IMR-90 (cell line): ENCODE data around the gene TFEB. TPM values are rescaled to one million over a fixed set of nuclear protein-coding genes. Genes with fewer than 3 reads are reported as not detected.

Experiments used
- ATAC-seq: fragments of 200-7000 bp; cut with Tn5 transposase; 2 replicates; pipeline ENCODE4 v1.9.1; 2020; ENCODE audit warnings: low read depth, mild to moderate bottlenecking, moderate library complexity
- BruUV-seq: library from RNA; stranded (reverse); fragments of 400-500 nt; replicated peaks from 2 replicates; lab custom pipeline; 2021; lab: Mats Ljungman, UMichigan
- CTCF ChIA-PET: fragments of 300-600 bp; formaldehyde crosslinking; extraction: SDS; loops from one replicate; lab custom pipeline; 2021; ENCODE audit warnings: antibody characterized with exemption; lab: Yijun Ruan, JAX
- POLR2A ChIA-PET: fragments of 300-600 bp; sonication (Branson Sonifier 250); formaldehyde crosslinking; loops from one replicate; lab custom pipeline; 2022; ENCODE audit warnings: antibody characterized with exemption; ENCODE audit not compliant: unreplicated experiment; lab: Charles Lee
- DNase-seq: peaks from one replicate; pipeline ENCODE4 v3.0.0; 2013
- H2AFZ ChIP-seq: replicated peaks from 2 replicates; pipeline ENCODE3; 2013; ENCODE audit warnings: low read length, mild to moderate bottlenecking; ENCODE audit not compliant: poor library complexity
- H2AK5ac ChIP-seq: 2 replicates; pipeline ENCODE4 v1.6.1; 2013; ENCODE audit warnings: low read depth, low read length, inconsistent platforms
- H2AK9ac ChIP-seq: replicated peaks from 2 replicates; pipeline ENCODE3; 2013; ENCODE audit warnings: mild to moderate bottlenecking, low read depth, low read length, moderate library complexity; ENCODE audit not compliant: poor library complexity
- H2BK120ac ChIP-seq: 2 replicates; pipeline ENCODE4 v1.6.1; 2013; ENCODE audit warnings: low read depth, low read length, inconsistent platforms
- H2BK15ac ChIP-seq: 3 replicates; pipeline ENCODE4 v1.6.1; 2013; ENCODE audit warnings: low read depth, low read length, inconsistent platforms
- H2BK20ac ChIP-seq: 2 replicates; pipeline ENCODE4 v1.6.1; 2013; ENCODE audit warnings: low read depth, mild to moderate bottlenecking, inconsistent platforms, low read length, moderate library complexity
- H2BK5ac ChIP-seq: 2 replicates; pipeline ENCODE4 v1.6.1; 2013; ENCODE audit warnings: mild to moderate bottlenecking, low read depth, low read length, inconsistent platforms; ENCODE audit not compliant: poor library complexity, severe bottlenecking
- H3K14ac ChIP-seq: replicated peaks from 2 replicates; pipeline ENCODE4 v1.6.1; 2013; ENCODE audit warnings: low read depth, low read length, inconsistent platforms
- H3K18ac ChIP-seq: 2 replicates; pipeline ENCODE4 v1.6.1; 2013; ENCODE audit warnings: low read depth, low read length, control low read depth
- H3K23ac ChIP-seq: 2 replicates; pipeline ENCODE4 v1.6.1; 2013; ENCODE audit warnings: low read depth, low read length, inconsistent platforms
- H3K27ac ChIP-seq: 2 replicates; pipeline ENCODE4 v1.5.1; 2013; ENCODE audit warnings: mild to moderate bottlenecking, control low read depth, low read length; ENCODE audit not compliant: insufficient read depth
- H3K27me3 ChIP-seq: 2 replicates; pipeline ENCODE4 v1.6.1; 2013; ENCODE audit warnings: low read length; ENCODE audit not compliant: control insufficient read depth, insufficient read depth
- H3K36me3 ChIP-seq: 2 replicates; pipeline ENCODE4 v1.6.1; 2013; ENCODE audit warnings: low read length, mixed read lengths; ENCODE audit not compliant: control insufficient read depth, insufficient read depth
- H3K4ac ChIP-seq: 2 replicates; pipeline ENCODE4 v1.6.1; 2013; ENCODE audit warnings: low read depth, low read length, inconsistent platforms
- H3K4me1 ChIP-seq: 2 replicates; pipeline ENCODE4 v1.6.1; 2013; ENCODE audit warnings: low read length, mixed read lengths; ENCODE audit not compliant: control insufficient read depth, insufficient read depth
- H3K4me2 ChIP-seq: 2 replicates; pipeline ENCODE4 v1.6.1; 2013; ENCODE audit warnings: low read depth, mild to moderate bottlenecking, control low read depth, low read length, moderate library complexity
- H3K4me3 ChIP-seq: 2 replicates; pipeline ENCODE4 v1.5.1; 2013; ENCODE audit warnings: low read depth, mild to moderate bottlenecking, control low read depth, low read length, moderate library complexity; ENCODE audit not compliant: insufficient read depth
- H3K56ac ChIP-seq: 2 replicates; pipeline ENCODE4 v1.6.1; 2013; ENCODE audit warnings: low read length, inconsistent platforms; ENCODE audit not compliant: insufficient read depth; ENCODE audit errors: extremely low read depth
- H3K79me1 ChIP-seq, 2 experiments: 2 replicates each; pipeline ENCODE4 v1.6.1; 2013; ENCODE audit warnings: low read length in 2 of 2, inconsistent platforms in 1 of 2, low read depth in 1 of 2
- H3K9ac ChIP-seq: 2 replicates; pipeline ENCODE4 v1.6.1; 2013; ENCODE audit warnings: low read depth, low read length, control low read depth
- H3K9me1 ChIP-seq: 2 replicates; pipeline ENCODE4 v1.6.1; 2013; ENCODE audit warnings: low read length, inconsistent platforms; ENCODE audit not compliant: insufficient read depth
- H3K9me3 ChIP-seq: 2 replicates; pipeline ENCODE4 v1.6.1; 2013; ENCODE audit warnings: low read length; ENCODE audit not compliant: control insufficient read depth, insufficient read depth
- H4K20me1 ChIP-seq: 2 replicates; pipeline ENCODE4 v1.6.1; 2013; ENCODE audit warnings: low read length, inconsistent platforms; ENCODE audit not compliant: insufficient read depth
- H4K5ac ChIP-seq: 2 replicates; pipeline ENCODE4 v1.6.1; 2013; ENCODE audit warnings: mild to moderate bottlenecking, low read depth, low read length, control low read depth
- H4K8ac ChIP-seq, 2 experiments: 2 replicates each; pipeline ENCODE4 v1.6.1; 2013; ENCODE audit warnings: low read depth in 2 of 2, low read length in 2 of 2, control low read depth in 1 of 2, inconsistent platforms in 1 of 2
- H4K91ac ChIP-seq: 2 replicates; pipeline ENCODE4 v1.6.1; 2013; ENCODE audit warnings: low read depth, low read length, inconsistent platforms; ENCODE audit not compliant: insufficient read depth
- BHLHE40 ChIP-seq: fragments of 150-350 bp; IDR thresholded peaks from 2 replicates; pipeline ENCODE4 v1.6.1; 2016; ENCODE audit warnings: mild to moderate bottlenecking, low read depth, low read length
- CEBPB ChIP-seq: IDR thresholded peaks from 2 replicates; pipeline ENCODE4 v1.6.1; 2012; ENCODE audit warnings: low read depth, low read length, improper control_type of control experiment
- CHD1 ChIP-seq: IDR thresholded peaks from 2 replicates; pipeline ENCODE4 v1.6.1; 2012; ENCODE audit warnings: low read depth, low read length, improper control_type of control experiment
- CTCF ChIP-seq: conservative IDR thresholded peaks from 2 replicates; pipeline ENCODE4 v1.5.1; 2012; ENCODE audit warnings: mild to moderate bottlenecking, low read depth, low read length, improper control_type of control experiment
- FOS ChIP-seq: fragments of 150-350 bp; IDR thresholded peaks from 2 replicates; pipeline ENCODE4 v1.6.1; 2016; ENCODE audit warnings: low read depth, low read length
- MAFK ChIP-seq: IDR thresholded peaks from 2 replicates; pipeline ENCODE4 v1.6.1; 2012; ENCODE audit warnings: low read depth, low read length, improper control_type of control experiment
- MAZ ChIP-seq: IDR thresholded peaks from 2 replicates; pipeline ENCODE4 v1.6.1; 2012; ENCODE audit warnings: low read depth, mild to moderate bottlenecking, low read length, improper control_type of control experiment, moderate library complexity, borderline replicate concordance
- MXI1 ChIP-seq: IDR thresholded peaks from 2 replicates; pipeline ENCODE4 v1.6.1; 2012; ENCODE audit warnings: low read depth, mild to moderate bottlenecking, low read length, moderate library complexity, borderline replicate concordance
- NFE2L2 ChIP-seq: fragments of 150-350 bp; IDR thresholded peaks from 2 replicates; pipeline ENCODE4 v1.6.1; 2016; ENCODE audit warnings: low read depth, mild to moderate bottlenecking, low read length
- POLR2A ChIP-seq: IDR thresholded peaks from 2 replicates; pipeline ENCODE4 v1.6.1; 2012; ENCODE audit warnings: mild to moderate bottlenecking, low read depth, low read length
- RAD21 ChIP-seq: IDR thresholded peaks from 2 replicates; pipeline ENCODE4 v1.6.1; 2012; ENCODE audit warnings: low read length, improper control_type of control experiment
- RCOR1 ChIP-seq: IDR thresholded peaks from 2 replicates; pipeline ENCODE4 v1.6.1; 2012; ENCODE audit warnings: mild to moderate bottlenecking, low read length, improper control_type of control experiment; ENCODE audit not compliant: insufficient replicate concordance
- RFX5 ChIP-seq: IDR thresholded peaks from 2 replicates; pipeline ENCODE4 v1.8.0; 2012; ENCODE audit warnings: low read depth, mild to moderate bottlenecking, low read length, moderate library complexity
- SMC3 ChIP-seq: fragments of 150-350 bp; IDR thresholded peaks from 2 replicates; pipeline ENCODE4 v1.6.1; 2016; ENCODE audit warnings: low read depth, mild to moderate bottlenecking, antibody characterized with exemption, low read length, moderate library complexity
- USF2 ChIP-seq: fragments of 150-350 bp; IDR thresholded peaks from 2 replicates; pipeline ENCODE4 v1.6.1; 2017; ENCODE audit warnings: mild to moderate bottlenecking, antibody characterized with exemption, low read length, low read depth
- WGBS, 2 experiments: methylation state at CpG; one replicate each; pipeline versions ENCODE4 v1.1.5 to v1.1.7; 2013; ENCODE audit warnings: missing lambda C conversion rate in 2 of 2; ENCODE audit not compliant: insufficient read length in 1 of 2; ENCODE audit errors: extremely low coverage in 2 of 2; 5-methylcytosine and 5-hydroxymethylcytosine counted together
- dilution Hi-C: fragments of 300-500 bp; cut with HindIII; formaldehyde crosslinking; loops from one replicate; pipeline ENCODE4 v1.14.3; 2018; ENCODE audit warnings: low sequenced_read_pairs; ENCODE audit not compliant: unreplicated experiment
- in situ Hi-C: fragments of 300-500 bp; cut with MboI; formaldehyde crosslinking; loops from 3 replicates; pipeline ENCODE4 v1.14.3; 2019; ENCODE audit warnings: low sequenced_read_pairs, inconsistent platforms, mixed read lengths
- intact Hi-C: fragments of 100-400 bp; cut with micrococcal nuclease; formaldehyde crosslinking; loops from 2 replicates; pipeline ENCODE4 v1.10.0; 2022
- polyA plus RNA-seq, 3 experiments: library from polyadenylated mRNA; depleted of rRNA; stranded (reverse); fragments of >200 nt; gene quantifications; 2 replicates each; pipeline ENCODE4 v1.2.3, GENCODE V29; 2012; ENCODE audit warnings: low replicate concordance in 1 of 3
- total RNA-seq: library from RNA; depleted of rRNA; stranded (reverse); fragments of >200 nt; gene quantifications from 2 replicates; pipeline ENCODE4 v1.2.3, GENCODE V29; 2012
- TF ChIP-seq, protein P1 (sequence below): fragments of 150-350 bp; IDR thresholded peaks from 2 replicates; pipeline ENCODE4 v1.6.1; 2016; ENCODE audit warnings: low read depth, mild to moderate bottlenecking, low read length, moderate library complexity, borderline replicate concordance

The TFEB gene
- total and polyA plus RNA-seq, 2 of the 4 experiments (the other 2 are of a cell fraction) = 4.5 to 4.9 TPM

DNA sequence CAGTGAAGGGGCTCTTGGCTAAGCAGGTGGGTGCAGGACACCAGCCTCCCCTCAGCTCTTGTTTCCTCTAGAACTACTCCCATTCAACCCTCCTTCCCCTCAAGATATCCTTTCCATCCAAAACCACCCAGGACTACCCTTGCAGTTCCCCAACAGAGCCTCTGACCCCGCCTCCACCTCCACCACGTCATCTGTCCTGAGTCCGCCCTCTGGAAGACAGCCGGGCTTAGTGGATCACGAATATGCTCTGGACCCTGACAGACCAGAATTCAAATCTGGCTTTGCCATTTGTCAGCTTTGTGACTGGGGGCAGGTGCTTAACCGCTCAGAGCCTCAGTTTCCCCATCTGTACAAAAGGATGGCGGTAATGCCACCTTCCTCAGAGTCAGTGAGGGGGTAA lies 31.4 kb downstream of the TFEB start:
- TF ChIP-seq NFE2L2 = no peak
- TF ChIP-seq CHD1 = no peak
- no peak for TF ChIP-seq SMC3
- TF ChIP-seq MXI1 = no peak
- no peak for TF ChIP-seq RCOR1
- no peak for TF ChIP-seq RAD21
- no peak for TF ChIP-seq USF2
- TF ChIP-seq POLR2A = no peak
- TF ChIP-seq BHLHE40 = no peak
- no peak for TF ChIP-seq FOS
- no peak for TF ChIP-seq RFX5
- no peak for TF ChIP-seq CTCF
- TF ChIP-seq, protein P1, sequence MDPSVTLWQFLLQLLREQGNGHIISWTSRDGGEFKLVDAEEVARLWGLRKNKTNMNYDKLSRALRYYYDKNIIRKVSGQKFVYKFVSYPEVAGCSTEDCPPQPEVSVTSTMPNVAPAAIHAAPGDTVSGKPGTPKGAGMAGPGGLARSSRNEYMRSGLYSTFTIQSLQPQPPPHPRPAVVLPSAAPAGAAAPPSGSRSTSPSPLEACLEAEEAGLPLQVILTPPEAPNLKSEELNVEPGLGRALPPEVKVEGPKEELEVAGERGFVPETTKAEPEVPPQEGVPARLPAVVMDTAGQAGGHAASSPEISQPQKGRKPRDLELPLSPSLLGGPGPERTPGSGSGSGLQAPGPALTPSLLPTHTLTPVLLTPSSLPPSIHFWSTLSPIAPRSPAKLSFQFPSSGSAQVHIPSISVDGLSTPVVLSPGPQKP = no peak
- no peak for TF ChIP-seq MAFK
- TF ChIP-seq CEBPB = no peak
- TF ChIP-seq MAZ = no peak
- ChIA-PET CTCF (no interaction called here), POLR2A (no interaction called here)
- intact Hi-C loops = no loop called here
- H3K56ac ChIP-seq = no peak overlapping the region
- H3K27me3 ChIP-seq = no peaks in the 10 kb centered on the region
- DNase-seq = no peak
- H4K5ac ChIP-seq = no peak overlapping the region
- H3K27ac ChIP-seq = no peak overlapping the region
- peaks cover 2% of the 10 kb centered on the region for H3K9me1 ChIP-seq
- no peak overlapping the region for H2AK9ac ChIP-seq
- H2BK20ac ChIP-seq = no peak overlapping the region
- ATAC-seq = no peak
- H2BK5ac ChIP-seq = no peak overlapping the region
- no peak overlapping the region for H3K4me3 ChIP-seq
- dilution Hi-C loops = no loop called here
- H3K4ac ChIP-seq = no peak overlapping the region
- H3K4me2 ChIP-seq = no peak overlapping the region
- no peak overlapping the region for H3K23ac ChIP-seq
- H2AFZ ChIP-seq = no peak overlapping the region
- in situ Hi-C loops = no loop called here
- no peak overlapping the region for H2BK15ac ChIP-seq
- peaks cover 15% of the 10 kb centered on the region for H3K4me1 ChIP-seq
- H3K18ac ChIP-seq = no peak overlapping the region
- no CpG with 5 or more reads among the region's 7 CpGs for WGBS, 2 experiments
- H2BK120ac ChIP-seq = no peak overlapping the region
- H2AK5ac ChIP-seq = no peak overlapping the region
- no peak overlapping the region for H4K91ac ChIP-seq
- 0 out of 4 replicates have a peak, but pooled peaks cover 0 to 3% of the 10 kb centered on the region in 2 experiments for H3K79me1 ChIP-seq
- no TSS peak for BruUV-seq
- H3K9me3 ChIP-seq = no peaks in the 10 kb centered on the region
- H3K14ac ChIP-seq = no peak overlapping the region
- no peaks in the 10 kb centered on the region for H3K36me3 ChIP-seq
- H4K20me1 ChIP-seq = no peaks in the 10 kb centered on the region
- no peak overlapping the region for H3K9ac ChIP-seq
- no peak overlapping the region for H4K8ac ChIP-seq
